Measurements from ENCODE around the gene EPC2.
"Not testable (repeated sequence)": the region's sequence is repeated elsewhere in the genome, so short reads cannot be mapped to it uniquely, and the experiment has no call there.

The EPC2 gene

GRCh38 chr2:148670773-148671172 is 26.2 kb downstream of the EPC2 start:
- H3K4me3 ChIP-seq (ENCODE audit: low read depth, low read length), result no peak overlapping the region
- TF ChIP-seq POLR2A (IDR thresholded peaks at IDR 0.05; ENCODE audit: extremely low read depth, insufficient read length) (no peak), MYC (IDR thresholded peaks at IDR 0.05; ENCODE audit: low read depth, low read length) (no peak), MAX (IDR thresholded peaks at IDR 0.05; ENCODE audit: low read depth, low read length) (no peak)
- TF ChIP-seq, protein P1, sequence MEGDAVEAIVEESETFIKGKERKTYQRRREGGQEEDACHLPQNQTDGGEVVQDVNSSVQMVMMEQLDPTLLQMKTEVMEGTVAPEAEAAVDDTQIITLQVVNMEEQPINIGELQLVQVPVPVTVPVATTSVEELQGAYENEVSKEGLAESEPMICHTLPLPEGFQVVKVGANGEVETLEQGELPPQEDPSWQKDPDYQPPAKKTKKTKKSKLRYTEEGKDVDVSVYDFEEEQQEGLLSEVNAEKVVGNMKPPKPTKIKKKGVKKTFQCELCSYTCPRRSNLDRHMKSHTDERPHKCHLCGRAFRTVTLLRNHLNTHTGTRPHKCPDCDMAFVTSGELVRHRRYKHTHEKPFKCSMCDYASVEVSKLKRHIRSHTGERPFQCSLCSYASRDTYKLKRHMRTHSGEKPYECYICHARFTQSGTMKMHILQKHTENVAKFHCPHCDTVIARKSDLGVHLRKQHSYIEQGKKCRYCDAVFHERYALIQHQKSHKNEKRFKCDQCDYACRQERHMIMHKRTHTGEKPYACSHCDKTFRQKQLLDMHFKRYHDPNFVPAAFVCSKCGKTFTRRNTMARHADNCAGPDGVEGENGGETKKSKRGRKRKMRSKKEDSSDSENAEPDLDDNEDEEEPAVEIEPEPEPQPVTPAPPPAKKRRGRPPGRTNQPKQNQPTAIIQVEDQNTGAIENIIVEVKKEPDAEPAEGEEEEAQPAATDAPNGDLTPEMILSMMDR (IDR thresholded peaks at IDR 0.05; ENCODE audit: low read depth, low read length), result no peak
- no peak for DNase-seq (ENCODE audit: low read depth)

GRCh38 chr2:148674063-148675020 is 29.8 kb downstream of the EPC2 start:
- DNase-seq (ENCODE audit: low read depth), result peak; percentile 41
- no peak overlapping the region for H3K4me3 ChIP-seq (ENCODE audit: low read depth, low read length)
- TF ChIP-seq MAX (IDR thresholded peaks at IDR 0.05; ENCODE audit: low read depth, low read length) (no peak), POLR2A (IDR thresholded peaks at IDR 0.05; ENCODE audit: extremely low read depth, insufficient read length) (no peak), MYC (IDR thresholded peaks at IDR 0.05; ENCODE audit: low read depth, low read length) (no peak)
- TF ChIP-seq, protein P1 (IDR thresholded peaks at IDR 0.05; ENCODE audit: low read depth, low read length), result peak; percentile 63

- TF ChIP-seq POLR2A (IDR thresholded peaks at IDR 0.05; ENCODE audit: extremely low read depth, insufficient read length) (no peak), MAX (IDR thresholded peaks at IDR 0.05; ENCODE audit: low read depth, low read length) (no peak), MYC (IDR thresholded peaks at IDR 0.05; ENCODE audit: low read depth, low read length) (no peak)
- TF ChIP-seq, protein P1 (IDR thresholded peaks at IDR 0.05; ENCODE audit: low read depth, low read length), result no peak
- no peak overlapping the region for H3K4me3 ChIP-seq (ENCODE audit: low read depth, low read length)
- DNase-seq (ENCODE audit: low read depth), result no peak
Observed at GRCh38 chr2:148675708-148676107, 31.2 kb downstream of the EPC2 start.

DNA sequence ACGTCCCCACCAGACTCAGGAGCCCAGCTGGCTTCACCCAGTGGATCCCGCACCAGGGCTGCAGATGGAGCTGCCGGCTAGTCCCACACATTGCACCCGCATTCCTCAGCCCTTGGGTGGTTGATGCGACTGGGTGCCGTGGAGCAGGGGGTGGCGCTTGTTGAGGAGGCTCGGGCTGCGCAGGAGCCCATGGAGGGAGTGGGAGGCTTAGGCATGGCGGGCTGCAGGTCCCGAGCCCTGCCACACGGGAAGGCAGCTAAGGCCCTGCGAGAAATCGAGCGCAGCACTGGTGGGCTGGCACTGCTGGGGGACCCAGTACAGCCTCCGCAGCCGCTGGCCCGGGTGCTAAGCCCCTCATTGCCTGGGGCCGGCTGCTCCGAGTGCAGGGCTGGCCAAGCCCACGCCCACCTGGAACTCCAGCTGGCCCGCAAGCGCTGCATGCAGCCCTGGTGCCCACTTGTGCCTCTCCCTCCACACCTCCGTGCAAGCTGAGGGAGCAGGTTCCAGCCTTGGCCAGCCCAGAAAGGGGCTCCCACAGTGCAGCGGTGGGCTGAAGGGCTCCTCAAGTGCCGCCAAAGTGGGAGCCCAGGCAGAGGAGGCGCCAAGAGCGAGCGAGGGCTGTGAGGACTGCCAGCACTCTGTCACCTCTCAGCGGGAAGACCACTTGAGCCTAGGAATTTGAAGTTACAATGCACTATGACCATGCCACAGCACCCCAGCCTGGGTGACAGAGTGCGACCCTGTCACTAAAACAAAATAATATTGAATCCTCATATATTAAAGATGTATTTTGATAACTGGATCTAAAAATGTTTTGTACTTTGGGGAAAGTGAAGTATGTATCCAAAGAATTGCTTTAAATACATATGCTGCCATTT is 34.0 kb downstream of the EPC2 start:
- DNase-seq (ENCODE audit: low read depth); H3K4me3 ChIP-seq (ENCODE audit: low read depth, low read length): not testable (repeated sequence)

DNA sequence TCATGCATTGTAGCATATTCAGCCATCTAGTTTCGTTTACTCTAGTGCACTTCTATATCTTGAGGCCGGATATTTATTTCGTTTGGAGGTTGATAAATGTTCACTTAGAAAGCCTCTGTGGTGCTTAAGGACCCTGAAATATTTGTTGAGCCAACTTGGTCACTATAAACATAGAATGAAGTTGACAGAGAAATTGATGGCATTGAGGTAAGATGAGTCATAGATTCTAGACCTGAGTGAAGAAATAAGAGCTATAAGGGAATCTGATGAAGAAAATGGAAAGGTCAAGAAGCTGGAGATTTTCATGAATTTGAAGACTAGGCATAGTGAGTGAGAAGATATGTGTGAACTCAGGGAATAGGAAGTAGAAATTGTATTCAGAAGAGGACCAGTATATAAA is 35.9 kb downstream of the EPC2 start:
- TF ChIP-seq, protein P1 (IDR thresholded peaks at IDR 0.05; ENCODE audit: low read depth, low read length), result no peak
- TF ChIP-seq MYC (IDR thresholded peaks at IDR 0.05; ENCODE audit: low read depth, low read length), result no peak
- TF ChIP-seq POLR2A (IDR thresholded peaks at IDR 0.05; ENCODE audit: extremely low read depth, insufficient read length), result no peak
- TF ChIP-seq MAX (IDR thresholded peaks at IDR 0.05; ENCODE audit: low read depth, low read length), result no peak
- no peak overlapping the region for H3K4me3 ChIP-seq (ENCODE audit: low read depth, low read length)
- DNase-seq (ENCODE audit: low read depth), result no peak

GRCh38 chr2:148681443-148681842 is 36.9 kb downstream of the EPC2 start:
- H3K4me3 ChIP-seq (ENCODE audit: low read depth, low read length), result no peak overlapping the region
- no peak for DNase-seq (ENCODE audit: low read depth)
- TF ChIP-seq POLR2A (IDR thresholded peaks at IDR 0.05; ENCODE audit: extremely low read depth, insufficient read length) (no peak), MAX (IDR thresholded peaks at IDR 0.05; ENCODE audit: low read depth, low read length) (no peak)

GRCh38 chr2:148681862-148682261 is 37.3 kb downstream of the EPC2 start:
- not testable (repeated sequence) for H3K4me3 ChIP-seq (ENCODE audit: low read depth, low read length); DNase-seq (ENCODE audit: low read depth)
